Neural progenitor cell (in vitro differentiated cells): ENCODE data around the gene AQP11. TPM values are rescaled to one million over a fixed set of nuclear protein-coding genes. Genes with fewer than 3 reads are reported as not detected.

ENCODE experiments used
- DNase-seq: peaks from one replicate; pipeline ENCODE4 v3.0.0-alpha.2; 2016; ENCODE audit warnings: low spot score
- H2AFZ ChIP-seq: fragments of 200-600 bp; sonication (generic); replicated peaks from 2 replicates; pipeline ENCODE4 v1.6.1; 2016; ENCODE audit warnings: antibody characterized with exemption
- H3F3A ChIP-seq: fragments of 200-600 bp; sonication (generic); 2 replicates; pipeline ENCODE4 v1.6.1; 2016; ENCODE audit warnings: antibody characterized with exemption, low read depth
- H3K27ac ChIP-seq: fragments of 200-600 bp; sonication (generic); 2 replicates; pipeline ENCODE4 v1.5.1; 2016; ENCODE audit warnings: mild to moderate bottlenecking
- H3K27me3 ChIP-seq: fragments of 200-600 bp; sonication (generic); 2 replicates; pipeline ENCODE4 v1.6.1; 2016; ENCODE audit warnings: mild to moderate bottlenecking, moderate library complexity
- H3K36me3 ChIP-seq: fragments of 200-600 bp; sonication (generic); 2 replicates; pipeline ENCODE4 v1.5.1; 2016
- H3K4me1 ChIP-seq: fragments of 200-600 bp; sonication (generic); 2 replicates; pipeline ENCODE4 v1.6.1; 2016; ENCODE audit warnings: mixed run types
- H3K4me2 ChIP-seq: fragments of 200-600 bp; sonication (generic); 2 replicates; pipeline ENCODE4 v1.6.1; 2016
- H3K4me3 ChIP-seq: fragments of 200-600 bp; sonication (generic); 2 replicates; pipeline ENCODE4 v1.5.1; 2016
- H3K79me2 ChIP-seq: fragments of 200-600 bp; sonication (generic); 2 replicates; pipeline ENCODE4 v1.6.1; 2016; ENCODE audit warnings: low read depth
- H3K9ac ChIP-seq: fragments of 200-600 bp; sonication (generic); 2 replicates; pipeline ENCODE4 v1.6.1; 2016
- H3K9me3 ChIP-seq: fragments of 200-600 bp; sonication (generic); 2 replicates; pipeline ENCODE4 v1.5.1; 2016; ENCODE audit warnings: low read depth
- H4K20me1 ChIP-seq: fragments of 200-600 bp; sonication (generic); 2 replicates; pipeline ENCODE4 v1.6.1; 2016; ENCODE audit warnings: low read depth
- H3K27ac Mint-ChIP-seq: 3 replicates; pipeline ENCODE4 v1.8.0; 2021; ENCODE audit warnings: mixed read lengths
- H3K27me3 Mint-ChIP-seq: 2 replicates; pipeline ENCODE4 v1.8.0; 2022; ENCODE audit warnings: low read depth, mild to moderate bottlenecking, inconsistent platforms, moderate library complexity, mixed read lengths; ENCODE audit not compliant: insufficient read depth
- H3K36me3 Mint-ChIP-seq: 3 replicates; pipeline ENCODE4 v1.8.0; 2021; ENCODE audit warnings: mixed read lengths
- H3K4me1 Mint-ChIP-seq: 3 replicates; pipeline ENCODE4 v1.8.0; 2021; ENCODE audit warnings: mixed read lengths
- H3K4me3 Mint-ChIP-seq: 3 replicates; pipeline ENCODE4 v1.8.0; 2021; ENCODE audit warnings: mild to moderate bottlenecking, moderate library complexity, mixed read lengths
- H3K9me3 Mint-ChIP-seq: 3 replicates; pipeline ENCODE4 v1.8.0; 2020; ENCODE audit warnings: mixed read lengths
- CTCF ChIP-seq: fragments of 200-600 bp; sonication (generic); IDR thresholded peaks from 2 replicates; pipeline ENCODE4 v1.5.1; 2017; ENCODE audit warnings: antibody characterized with exemption, mild to moderate bottlenecking
- EZH2 ChIP-seq: fragments of 200-600 bp; sonication (generic); IDR thresholded peaks from 2 replicates; pipeline ENCODE4 v1.6.1; 2017; ENCODE audit warnings: antibody characterized with exemption, mild to moderate bottlenecking, moderate library complexity
- EZH2phosphoT487 ChIP-seq: fragments of 200-600 bp; sonication (generic); IDR thresholded peaks from 2 replicates; pipeline ENCODE4 v1.6.1; 2017; ENCODE audit warnings: antibody characterized with exemption
- total RNA-seq: library from RNA; depleted of rRNA; stranded (reverse); fragments of >200 nt; gene quantifications from 2 replicates; pipeline ENCODE4 v1.2.3, GENCODE V29; 2015; ENCODE audit warnings: low replicate concordance

Gene AQP11
- total RNA-seq, 1 donor from 2014 or later: 0.24 TPM

GRCh38 chr11:77647654-77648305 is 58.0 kb downstream of the AQP11 start:
- Mint-ChIP-seq H3K27ac (no peak overlapping the region), H3K4me3 (no peak overlapping the region), H3K36me3 (no peaks in the 10 kb centered on the region), H3K27me3 (peaks cover 11% of the 10 kb centered on the region), H3K9me3 (no peaks in the 10 kb centered on the region), H3K4me1 (peaks cover 2% of the 10 kb centered on the region)
- no peaks in the 10 kb centered on the region for H3K27me3 ChIP-seq
- H3K4me1 ChIP-seq: no peaks in the 10 kb centered on the region
- H3K36me3 ChIP-seq: no peaks in the 10 kb centered on the region
- no peak overlapping the region for H2AFZ ChIP-seq
- H3K79me2 ChIP-seq: no peaks in the 10 kb centered on the region
- no peak for DNase-seq
- no peak overlapping the region for H3K4me2 ChIP-seq
- H4K20me1 ChIP-seq: no peaks in the 10 kb centered on the region
- TF ChIP-seq EZH2phosphoT487: no peak
- TF ChIP-seq CTCF: no peak
- H3K27ac ChIP-seq: no peak overlapping the region
- H3K9me3 ChIP-seq: no peaks in the 10 kb centered on the region
- H3F3A ChIP-seq: no peaks in the 10 kb centered on the region
- H3K9ac ChIP-seq: no peak overlapping the region
- no peak overlapping the region for H3K4me3 ChIP-seq

- H3K27ac ChIP-seq: no peak overlapping the region
- Mint-ChIP-seq H3K27ac (no peak overlapping the region), H3K4me1 (peaks cover 2% of the 10 kb centered on the region), H3K4me3 (no peak overlapping the region), H3K9me3 (no peaks in the 10 kb centered on the region), H3K36me3 (no peaks in the 10 kb centered on the region), H3K27me3 (peaks cover under 1% of the 10 kb centered on the region)
- H2AFZ ChIP-seq: no peak overlapping the region
- no peak overlapping the region for H3K4me2 ChIP-seq
- no peaks in the 10 kb centered on the region for H3K9me3 ChIP-seq
- H4K20me1 ChIP-seq: no peaks in the 10 kb centered on the region
- no peaks in the 10 kb centered on the region for H3K36me3 ChIP-seq
- no peak for DNase-seq
- H3K4me1 ChIP-seq: no peaks in the 10 kb centered on the region
- H3K9ac ChIP-seq: no peak overlapping the region
- H3F3A ChIP-seq: no peaks in the 10 kb centered on the region
- no peaks in the 10 kb centered on the region for H3K79me2 ChIP-seq
- H3K27me3 ChIP-seq: no peaks in the 10 kb centered on the region
- TF ChIP-seq CTCF (no peak), EZH2 (no peak), EZH2phosphoT487 (no peak)
- H3K4me3 ChIP-seq: no peak overlapping the region
Measured at GRCh38 chr11:77650123-77650522, 60.4 kb downstream of the AQP11 start.

- Histone ChIP-seq H3K27ac (no peak overlapping the region), H3K9ac (no peak overlapping the region), H2AFZ (no peak overlapping the region), H3K36me3 (no peaks in the 10 kb centered on the region), H3K27me3 (no peaks in the 10 kb centered on the region), H3K9me3 (no peaks in the 10 kb centered on the region), H3K79me2 (no peaks in the 10 kb centered on the region), H4K20me1 (no peaks in the 10 kb centered on the region), H3K4me3 (no peak overlapping the region), H3F3A (no peaks in the 10 kb centered on the region), H3K4me2 (no peak overlapping the region), H3K4me1 (no peaks in the 10 kb centered on the region)
- DNase-seq: no peak
- TF ChIP-seq CTCF (no peak), EZH2 (no peak), EZH2phosphoT487 (no peak)
- H3K36me3 Mint-ChIP-seq: no peaks in the 10 kb centered on the region
- no peaks in the 10 kb centered on the region for H3K27me3 Mint-ChIP-seq
- H3K4me3 Mint-ChIP-seq: no peak overlapping the region
- H3K4me1 Mint-ChIP-seq: no peaks in the 10 kb centered on the region
- H3K27ac Mint-ChIP-seq: no peak overlapping the region
- no peaks in the 10 kb centered on the region for H3K9me3 Mint-ChIP-seq
Measured at GRCh38 chr11:77654770-77655434, 65.1 kb downstream of the AQP11 start.
